Measurements from ENCODE around the gene SSC4D. TPM values are rescaled to one million over a fixed set of nuclear protein-coding genes. Genes with fewer than 3 reads are reported as not detected.
"Not testable (repeated sequence)": the region's sequence is repeated elsewhere in the genome, so short reads cannot be mapped to it uniquely, and the experiment has no call there.

SSC4D gene
- total and polyA plus RNA-seq, 2 of the 8 experiments (the other 6 are each of a cell fraction or from before 2014, with no cell fraction given), result 11.8 to 27.5 TPM

DNA sequence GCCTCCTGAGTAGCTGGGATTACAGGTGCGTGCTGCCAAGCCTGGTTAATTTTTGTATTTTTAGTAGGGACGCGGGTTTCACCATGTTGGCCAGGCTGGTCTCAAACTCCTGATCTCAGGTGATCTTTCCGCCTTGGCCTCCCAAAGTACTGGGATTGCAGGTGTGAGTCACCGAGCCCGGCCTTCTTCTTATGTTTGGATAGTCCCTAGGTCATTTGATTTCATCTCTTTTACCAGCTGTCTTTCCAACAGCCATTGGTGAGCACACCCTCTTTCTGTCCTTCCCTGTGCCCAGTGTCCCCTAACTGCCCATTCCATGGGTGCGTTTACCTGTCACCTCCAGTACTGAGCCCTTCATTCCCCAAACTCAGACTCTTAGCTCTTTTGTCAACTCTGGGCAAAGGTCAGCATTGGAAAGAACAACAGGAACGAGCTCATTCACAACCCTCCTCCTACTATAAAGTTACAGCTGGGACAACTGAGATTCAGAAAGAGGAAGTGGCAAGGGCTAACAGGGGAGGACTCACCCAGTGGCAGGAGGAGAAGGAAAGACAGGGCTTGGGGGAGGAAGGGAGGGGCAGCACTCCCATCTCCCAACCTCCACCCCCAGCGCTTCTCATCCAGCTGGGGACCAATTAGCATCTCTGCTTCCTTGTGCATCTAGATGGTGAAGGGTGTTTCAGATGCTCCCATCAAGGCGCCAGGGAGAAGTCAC lies 5.6 kb downstream of the SSC4D start (continued):
- TF ChIP-seq, protein P1, sequence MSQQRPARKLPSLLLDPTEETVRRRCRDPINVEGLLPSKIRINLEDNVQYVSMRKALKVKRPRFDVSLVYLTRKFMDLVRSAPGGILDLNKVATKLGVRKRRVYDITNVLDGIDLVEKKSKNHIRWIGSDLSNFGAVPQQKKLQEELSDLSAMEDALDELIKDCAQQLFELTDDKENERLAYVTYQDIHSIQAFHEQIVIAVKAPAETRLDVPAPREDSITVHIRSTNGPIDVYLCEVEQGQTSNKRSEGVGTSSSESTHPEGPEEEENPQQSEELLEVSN (IDR thresholded peaks at IDR 0.05), result no peak
- no peak for TF ChIP-seq CBX5 (IDR thresholded peaks at IDR 0.05; ENCODE audit: low read depth, low read length)
- no peak for TF ChIP-seq RAD21 (IDR thresholded peaks at IDR 0.05 in 1 of 2, conservative IDR thresholded peaks at IDR 0.05 in 1 of 2; ENCODE audit: low read depth in 2 of 2, low read length in 2 of 2)
- TF ChIP-seq SAP30 (IDR thresholded peaks at IDR 0.05; ENCODE audit: insufficient read depth, insufficient replicate concordance, low read length), result no peak
- TF ChIP-seq ZNF274 (IDR thresholded peaks at IDR 0.05; ENCODE audit: borderline replicate concordance, extremely low read depth, low read length), result no peak
- TF ChIP-seq PHF8 (conservative IDR thresholded peaks at IDR 0.05; ENCODE audit: low read depth, low read length), result no peak
- no peak for TF ChIP-seq SIRT6 (IDR thresholded peaks at IDR 0.05; ENCODE audit: low read length)

DNA sequence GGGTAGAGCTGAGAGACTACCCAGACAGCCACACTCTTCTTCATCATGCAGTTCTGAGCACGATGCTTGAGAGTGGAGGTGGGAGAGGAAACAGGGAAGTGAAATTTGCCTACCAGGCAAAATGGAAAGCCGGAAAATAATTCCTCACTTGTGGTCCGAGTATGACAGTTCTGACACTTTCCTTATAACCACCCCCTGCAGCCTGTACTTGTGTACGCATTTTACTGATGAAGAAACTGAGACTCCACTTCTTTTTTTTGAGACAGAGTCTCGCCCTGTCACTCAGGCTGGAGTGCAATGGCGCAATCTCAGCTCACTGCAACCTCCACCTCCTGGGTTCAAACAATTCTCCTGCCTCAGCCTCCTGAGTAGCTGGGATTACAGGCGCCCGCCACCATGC lies 6.4 kb downstream of the SSC4D start:
- H3K27me3 ChIP-seq (replicated peaks in 1 of 4; ENCODE audit: control insufficient read depth in 3 of 4, extremely low read depth in 1 of 4, insufficient read depth in 3 of 4, low read length in 3 of 4); H3K56ac ChIP-seq (replicated peaks; ENCODE audit: insufficient read length, low read depth, low read length); H2BK120ac ChIP-seq (replicated peaks; ENCODE audit: low read depth, low read length); H2BK5ac ChIP-seq (ENCODE audit: low read depth, low read length); FAIRE-seq; H3K4me2 ChIP-seq (ENCODE audit: insufficient read depth in 1 of 2, low read depth in 2 of 2, low read length in 2 of 2); H4K8ac ChIP-seq (ENCODE audit: extremely low read depth, insufficient read depth, low read length); H3K23ac ChIP-seq (ENCODE audit: insufficient read length); H3K9me3 ChIP-seq (ENCODE audit: insufficient read depth in 2 of 2, low read depth in 1 of 2, low read length in 1 of 2); H3K23me2 ChIP-seq (ENCODE audit: low read depth, low read length); H3K79me2 ChIP-seq (ENCODE audit: control insufficient read depth in 1 of 2, insufficient read depth in 2 of 2, low read length in 2 of 2); H3K79me1 ChIP-seq (ENCODE audit: low read depth, low read length); H3K4me1 ChIP-seq (replicated peaks in 1 of 4; ENCODE audit: control insufficient read depth in 3 of 4, insufficient read depth in 4 of 4, low read length in 3 of 4); H2BK20ac ChIP-seq (ENCODE audit: low read length); H3K9ac ChIP-seq (replicated peaks in 1 of 4; ENCODE audit: extremely low read depth in 1 of 4, low read depth in 3 of 4, low read length in 3 of 4); H2BK12ac ChIP-seq (ENCODE audit: low read depth, low read length); H3K4me3 ChIP-seq (ENCODE audit: extremely low read depth in 1 of 4, insufficient read depth in 2 of 4, low read depth in 3 of 4, low read length in 4 of 4); H4K91ac ChIP-seq (replicated peaks; ENCODE audit: insufficient read length, low read length); DNase-seq (ENCODE audit: low read depth in 1 of 2, low spot score in 2 of 2); H3K27ac ChIP-seq (ENCODE audit: low read depth, low read length); H3K4ac ChIP-seq (replicated peaks; ENCODE audit: insufficient read length, low read depth, low read length); H3K18ac ChIP-seq (ENCODE audit: extremely low read depth, low read length); H2AFZ ChIP-seq (ENCODE audit: low read length); H3K36me3 ChIP-seq (ENCODE audit: control insufficient read depth in 2 of 4, insufficient read depth in 4 of 4, low read length in 3 of 4); H2AK5ac ChIP-seq (ENCODE audit: low read depth, low read length); H4K20me1 ChIP-seq (replicated peaks in 1 of 2; ENCODE audit: control insufficient read depth in 1 of 2, insufficient read depth in 2 of 2, low read length in 2 of 2); H3K14ac ChIP-seq (ENCODE audit: insufficient read length); H4K5ac ChIP-seq (ENCODE audit: insufficient read length, low read depth, low read length); CTCF ChIA-PET (ENCODE audit: partially characterized antibody); H2BK15ac ChIP-seq (ENCODE audit: low read length): not testable (repeated sequence)
- POLR2A ChIA-PET (ENCODE audit: partially characterized antibody), result interaction anchor here (1.2 kb wide), 1 partner anchor 11 kb away, joined by 4 read pairs; no protein-coding TSS in a partner anchor
- WGBS, 2 experiments (ENCODE audit: extremely low coverage in 1 of 2, insufficient coverage in 1 of 2, insufficient read length in 1 of 2, insufficient replicate concordance in 2 of 2, low coverage in 1 of 2, low lambda C conversion rate in 2 of 2, missing lambda C conversion rate in 1 of 2), result 83% methylated on average over 8 of the region's 8 CpGs; no CpG with 5 or more reads in 1 of the 2 experiments
